Stimulated activated CD4-positive, alpha-beta T cell treated with anti-CD3 and anti-CD28 coated beads, TNF-alpha, amount 100 ng/mL, for 4 hours (primary cell): Measurements from ENCODE around the gene TUBA1C.
A peak's percentile ranks its signal among the peaks of the same experiment; 100 is the strongest.
"Not testable (repeated sequence)": the region's sequence is repeated elsewhere in the genome, so short reads cannot be mapped to it uniquely, and the experiment has no call there.

Experiments
- DNase-seq, 3 experiments: peaks; one replicate each; pipeline ENCODE4 v3.0.0-alpha.2; 2020; ENCODE audit warnings: low read depth in 3 of 3

Gene TUBA1C

GRCh38 chr12:49264873-49265792, at the start of gene TUBA1C:
Gene TUBA1C (plus strand): TSS chr12:49265082. CDS start chr12:49265182, 100 bp downstream.
- peak; percentile 77 to 85 (median 83) for DNase-seq

- DNase-seq = no peak
Measured at GRCh38 chr12:49219417-49220026, 45.4 kb upstream of the TUBA1C start.

- DNase-seq = no peak
Measured at GRCh38 chr12:49220972-49221371, 43.9 kb upstream of the TUBA1C start.

- DNase-seq = no peak
Measured at GRCh38 chr12:49223122-49223521, 41.8 kb upstream of the TUBA1C start.

- no peak for DNase-seq
Measured at GRCh38 chr12:49223590-49224369, 41.1 kb upstream of the TUBA1C start.

GRCh38 chr12:49225576-49226166, 39.2 kb upstream of the TUBA1C start:
- DNase-seq = no peak

- no peak for DNase-seq
Measured at GRCh38 chr12:49227713-49228112, 37.2 kb upstream of the TUBA1C start.

GRCh38 chr12:49228653-49229052, 36.2 kb upstream of the TUBA1C start:
- DNase-seq = no peak

- DNase-seq = no peak
Measured at GRCh38 chr12:49230176-49230804, 34.6 kb upstream of the TUBA1C start.

GRCh38 chr12:49230805-49231194, 34.1 kb upstream of the TUBA1C start:
- DNase-seq = no peak

- no peak for DNase-seq
Measured at GRCh38 chr12:49231878-49232655, 32.8 kb upstream of the TUBA1C start.

- no peak for DNase-seq
Measured at GRCh38 chr12:49232940-49233841, 31.7 kb upstream of the TUBA1C start.

- DNase-seq = no peak
Measured at GRCh38 chr12:49233842-49234526, 30.9 kb upstream of the TUBA1C start.

- no peak for DNase-seq
Measured at GRCh38 chr12:49236423-49236822, 28.5 kb upstream of the TUBA1C start.

- DNase-seq = no peak
Measured at GRCh38 chr12:49243631-49244030, 21.3 kb upstream of the TUBA1C start.

GRCh38 chr12:49244176-49244575, 20.7 kb upstream of the TUBA1C start:
- no peak for DNase-seq

- no peak for DNase-seq
Measured at GRCh38 chr12:49251357-49251756, 13.5 kb upstream of the TUBA1C start.

- no peak for DNase-seq
Measured at GRCh38 chr12:49253033-49253623, 11.8 kb upstream of the TUBA1C start.

GRCh38 chr12:49255456-49255855, 9.4 kb upstream of the TUBA1C start:
- DNase-seq = not testable (repeated sequence)
